ENCODE results near the gene MYOCD. TPM values are rescaled to one million over a fixed set of nuclear protein-coding genes. Genes with fewer than 3 reads are reported as not detected.
A peak's percentile ranks its signal among the peaks of the same experiment; 100 is the strongest.

The MYOCD gene
- total and polyA plus RNA-seq, 12 donors = 7.0 to 111 (median 45.2) TPM

DNA sequence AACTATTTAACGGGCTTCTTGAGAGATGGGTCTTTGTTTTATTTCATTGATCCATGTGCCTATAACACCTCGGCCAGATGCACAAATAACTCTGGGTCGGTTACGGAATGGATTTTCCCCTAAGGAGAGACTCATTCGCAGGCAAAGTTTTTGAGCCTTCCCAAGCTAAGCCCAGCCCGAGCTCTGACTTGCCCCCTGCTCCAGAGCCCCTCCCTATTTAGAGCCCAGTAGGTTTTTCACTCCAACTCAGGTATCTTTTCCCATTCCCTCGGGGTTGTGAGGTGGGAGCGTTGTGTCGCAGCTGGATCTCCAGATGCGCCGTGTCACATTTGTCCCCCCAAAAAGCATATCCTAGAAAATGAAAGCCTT is 812 bp upstream of the MYOCD start:
- intact Hi-C loops (cut with DNase I) = loop anchor here (5.0 to 10.0 kb wide), 8 partner anchors 77 to 483 kb away; no protein-coding TSS in a partner anchor
- no peaks in the 10 kb centered on the region for H3K36me3 ChIP-seq
- peaks cover 0 to 45% (median 19%) of the 10 kb centered on the region in 7 donors for H3K27me3 ChIP-seq
- H3K9me3 ChIP-seq = no peaks in the 10 kb centered on the region
- H3K4me1 ChIP-seq = peaks cover 0 to 15% (median 6%) of the 10 kb centered on the region in 9 donors
- peak overlapping the region; percentile 35 to 79 (median 67) for H3K4me3 ChIP-seq
- H3K27ac ChIP-seq = peak overlapping the region in 9 of 10 donors; percentile 70 to 87 (median 80)
- 10 to 11% methylated on average over 11 of the region's 11 CpGs for WGBS, 2 donors
- no peak for DNase-seq
- no peak for ATAC-seq
- TF ChIP-seq CTCF (IDR thresholded peaks at IDR 0.05) = no peak

GRCh38 chr17:12666718-12667117 is 1.0 kb downstream of the MYOCD start:
- peak in 4 of 8 donors; percentile 29 to 68 (median 51) for ATAC-seq
- WGBS, 2 donors = 35 to 47% methylated on average over 6 of the region's 6 CpGs
- TF ChIP-seq CTCF (IDR thresholded peaks at IDR 0.05) = no peak

GRCh38 chr17:12667299-12667958 is 1.7 kb downstream of the MYOCD start:
- peak in 8 of 9 donors; percentile 12 to 68 (median 51) for TF ChIP-seq CTCF (IDR thresholded peaks at IDR 0.05)
- H3K27ac ChIP-seq = peak overlapping the region; percentile 70 to 87 (median 78)
- H3K27me3 ChIP-seq = peaks cover 0 to 45% (median 19%) of the 10 kb centered on the region in 7 donors
- DNase-seq = peak in 1 of 2 donors; percentile 54
- intact Hi-C loops (cut with DNase I) = loop anchor here (2.0 to 10.0 kb wide), 12 partner anchors 75 to 485 kb away; no protein-coding TSS in a partner anchor
- peak; percentile 65 to 84 (median 74) for ATAC-seq
- 5 to 10% methylated on average over 9 of the region's 9 CpGs for WGBS, 2 donors
- H3K36me3 ChIP-seq = no peaks in the 10 kb centered on the region
- H3K4me1 ChIP-seq = peaks cover 0 to 32% (median 12%) of the 10 kb centered on the region in 9 donors
- no peaks in the 10 kb centered on the region for H3K9me3 ChIP-seq
- H3K4me3 ChIP-seq = peak overlapping the region; percentile 35 to 79 (median 67)

More at GRCh38 chr17:12666718-12667117, 1.0 kb downstream of the MYOCD start:
- peaks cover 0 to 29% (median 10%) of the 10 kb centered on the region in 9 donors for H3K4me1 ChIP-seq
- no peaks in the 10 kb centered on the region for H3K36me3 ChIP-seq
- peaks cover 0 to 45% (median 19%) of the 10 kb centered on the region in 7 donors for H3K27me3 ChIP-seq
- H3K9me3 ChIP-seq = no peaks in the 10 kb centered on the region
- intact Hi-C loops (cut with DNase I) = loop anchor here (1.0 to 10.0 kb wide), 13 partner anchors 76 to 484 kb away; no protein-coding TSS in a partner anchor
- peak overlapping the region; percentile 70 to 87 (median 78) for H3K27ac ChIP-seq
- no peak for DNase-seq
- peak overlapping the region; percentile 35 to 79 (median 67) for H3K4me3 ChIP-seq

DNA sequence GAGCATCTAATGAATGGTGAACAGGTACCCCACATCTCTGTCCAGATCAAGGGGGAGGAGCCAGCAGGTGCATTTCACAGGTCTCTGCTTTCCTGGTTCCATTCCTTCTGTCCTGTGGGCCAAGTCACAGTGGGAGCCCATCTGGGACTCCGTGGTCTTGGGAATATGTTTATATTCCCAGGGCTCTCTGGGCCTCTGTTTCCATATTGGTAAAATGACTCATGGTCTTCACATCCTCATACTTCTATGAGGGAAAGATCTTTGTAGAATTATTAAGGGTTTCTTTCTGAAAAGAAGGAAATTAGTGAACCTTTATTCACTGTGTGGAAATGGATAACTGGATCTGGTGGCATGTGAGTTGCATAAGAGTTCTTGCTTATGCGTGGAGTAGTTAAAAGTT is 6.2 kb downstream of the MYOCD start:
- peaks cover 0 to 5% (median 0%) of the 10 kb centered on the region in 11 donors for H3K9me3 ChIP-seq
- no peak overlapping the region for H3K4me3 ChIP-seq
- DNase-seq = no peak
- intact Hi-C loops (cut with DNase I) = loop anchor here in 1 of 10 donors (2.0 kb wide), 1 partner anchor 67 kb away; no protein-coding TSS in a partner anchor
- 61 to 67% methylated on average over 2 of the region's 2 CpGs for WGBS, 2 donors
- peaks cover 0 to 11% (median 0%) of the 10 kb centered on the region in 7 donors for H3K27me3 ChIP-seq
- ATAC-seq = no peak
- no peaks in the 10 kb centered on the region for H3K36me3 ChIP-seq
- TF ChIP-seq CTCF (IDR thresholded peaks at IDR 0.05) = no peak
- H3K27ac ChIP-seq = peak overlapping the region in 8 of 10 donors; percentile 5 to 87 (median 82)
- peaks cover 0 to 40% (median 9%) of the 10 kb centered on the region in 9 donors for H3K4me1 ChIP-seq

All from heart right ventricle (tissue), 16 donors.